Stimulated activated CD4-positive, alpha-beta T cell treated with anti-CD3 and anti-CD28 coated beads, Interleukin-1b, Interleukin-23, amount 100 ng/mL, for 48 hours (primary cell): ENCODE results near the gene WDR89.
"Not testable (repeated sequence)": the region's sequence is repeated elsewhere in the genome, so short reads cannot be mapped to it uniquely, and the experiment has no call there.

Experiments used
- DNase-seq: peaks from one replicate; pipeline ENCODE4 v3.0.0-alpha.2; 2020

WDR89 gene

GRCh38 chr14:63652406-63652805 is 10.7 kb upstream of the WDR89 start:
- DNase-seq = peak; percentile 37

DNA sequence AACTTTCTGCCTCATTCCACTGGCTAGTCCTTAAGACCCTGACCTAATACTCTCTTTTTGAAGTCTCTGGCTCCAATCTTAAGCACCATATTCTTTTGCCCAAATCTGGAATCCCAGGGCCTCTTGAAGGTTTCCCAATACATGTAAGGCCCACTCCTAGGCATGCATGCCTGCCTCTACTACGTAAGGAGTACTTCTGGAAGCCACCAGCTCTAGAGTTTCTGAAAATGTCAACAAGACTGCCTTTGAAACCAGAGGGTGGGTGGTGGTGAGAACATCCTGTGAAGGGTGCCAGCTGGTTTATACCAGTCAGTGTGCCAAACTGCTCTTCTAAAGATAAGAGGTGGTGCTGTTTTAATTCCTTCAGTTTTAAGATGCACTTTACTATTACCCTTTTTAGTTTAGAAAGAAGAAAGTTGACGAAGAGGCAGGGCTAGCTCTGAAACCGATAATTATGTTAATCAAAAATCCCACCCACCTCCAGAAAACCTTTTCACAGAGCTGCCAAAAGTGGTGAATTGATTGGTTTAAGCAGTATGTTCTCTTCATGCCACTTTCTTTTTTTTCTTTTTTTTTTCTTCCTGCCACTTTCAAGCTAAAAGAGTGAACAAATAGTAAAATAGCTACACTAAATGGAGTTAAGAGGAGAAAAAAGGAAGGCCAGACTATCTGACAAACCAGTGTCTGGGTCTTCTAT is 8.7 kb upstream of the WDR89 start:
- peak; percentile 38 for DNase-seq

GRCh38 chr14:63647696-63648410 is 6.2 kb upstream of the WDR89 start:
- peak; percentile 16 for DNase-seq

DNA sequence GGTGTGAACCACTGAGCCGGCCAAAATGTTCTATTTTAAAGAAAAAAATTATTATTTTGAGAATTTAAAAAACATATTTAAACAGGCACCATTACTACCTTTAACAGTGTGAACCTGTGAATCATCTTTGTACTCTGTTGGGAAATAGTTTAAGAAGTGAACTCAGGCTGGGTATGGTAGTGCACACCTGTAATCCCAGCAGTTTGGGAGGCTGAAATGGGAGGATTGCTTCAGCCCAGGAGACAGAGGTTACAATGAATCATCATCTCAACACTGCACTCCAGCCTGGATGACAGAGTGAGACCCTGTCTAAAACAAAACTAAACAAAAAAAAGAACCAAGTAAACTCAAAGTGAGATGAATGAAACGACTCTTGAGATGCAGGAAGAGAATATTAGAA is 3.1 kb upstream of the WDR89 start:
- DNase-seq = no peak

DNA sequence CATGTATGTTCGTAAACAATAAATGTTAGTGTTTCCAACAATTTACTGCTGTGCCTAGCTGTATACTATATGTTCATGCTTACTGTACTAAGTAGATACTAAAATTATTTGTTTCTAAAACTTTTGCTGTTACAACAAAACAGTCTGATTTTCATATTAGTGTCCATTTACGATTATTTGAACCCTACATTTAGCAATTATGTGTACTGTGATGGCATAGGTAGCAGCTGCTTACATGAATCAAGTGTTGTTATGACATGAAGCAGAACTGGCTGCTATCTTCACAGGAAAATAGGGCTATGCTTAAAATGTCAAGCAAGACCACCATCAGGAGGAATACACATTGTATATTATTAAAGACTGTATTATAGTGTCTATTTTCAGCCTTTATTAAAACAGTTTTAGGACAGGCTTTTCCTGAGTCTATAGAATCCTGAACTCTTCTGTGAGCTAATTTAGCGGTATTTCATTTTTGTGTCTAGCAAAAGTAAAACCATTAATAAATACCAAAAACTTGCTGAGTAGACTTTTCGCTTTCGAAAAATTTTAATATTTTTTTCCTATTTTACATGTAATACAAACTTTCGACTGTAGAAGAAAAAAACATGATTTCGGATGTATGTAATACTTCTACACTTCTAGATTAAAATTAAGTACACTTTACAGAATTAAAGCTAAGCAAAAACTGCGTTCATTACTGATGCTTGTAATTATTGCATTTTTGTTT is 1.1 kb upstream of the WDR89 start:
- DNase-seq = no peak

DNA sequence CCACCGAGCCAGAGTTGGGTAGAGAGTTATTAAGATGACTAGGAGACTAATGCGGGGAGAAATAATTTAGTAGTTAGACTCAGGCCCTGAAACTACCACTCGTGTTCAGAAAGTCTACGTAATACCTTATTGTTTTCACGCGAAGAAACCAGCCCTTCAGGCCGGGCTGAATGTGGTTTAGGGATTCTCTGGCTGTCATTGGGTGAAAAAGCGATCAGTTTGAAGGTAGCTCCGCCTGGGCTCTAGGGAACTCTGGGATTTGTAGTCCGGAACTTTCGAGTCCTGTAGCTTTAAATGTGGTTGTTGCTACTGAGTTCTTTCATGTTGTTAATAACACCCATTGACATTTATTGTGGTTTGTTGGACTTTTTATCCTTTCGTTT is 549 bp upstream of the WDR89 start:
- DNase-seq = peak; percentile 81

GRCh38 chr14:63638493-63638892 is 3.2 kb downstream of the WDR89 start:
- DNase-seq = no peak

- not testable (repeated sequence) for DNase-seq
These were observed 5.5 kb downstream of the WDR89 start for GRCh38 chr14:63636094-63636635.

- no peak for DNase-seq
These were observed 7.9 kb downstream of the WDR89 start for GRCh38 chr14:63633801-63634200.

- no peak for DNase-seq
These were observed 8.6 kb downstream of the WDR89 start for GRCh38 chr14:63632932-63633514.

GRCh38 chr14:63624701-63625100 is 17.0 kb downstream of the WDR89 start:
- DNase-seq = no peak

- no peak for DNase-seq
These were observed 17.5 kb downstream of the WDR89 start for GRCh38 chr14:63624203-63624602.

- DNase-seq = not testable (repeated sequence)
These were observed 19.7 kb downstream of the WDR89 start for GRCh38 chr14:63621975-63622374.

- DNase-seq = no peak
These were observed 25.7 kb downstream of the WDR89 start for GRCh38 chr14:63616015-63616414.

DNA sequence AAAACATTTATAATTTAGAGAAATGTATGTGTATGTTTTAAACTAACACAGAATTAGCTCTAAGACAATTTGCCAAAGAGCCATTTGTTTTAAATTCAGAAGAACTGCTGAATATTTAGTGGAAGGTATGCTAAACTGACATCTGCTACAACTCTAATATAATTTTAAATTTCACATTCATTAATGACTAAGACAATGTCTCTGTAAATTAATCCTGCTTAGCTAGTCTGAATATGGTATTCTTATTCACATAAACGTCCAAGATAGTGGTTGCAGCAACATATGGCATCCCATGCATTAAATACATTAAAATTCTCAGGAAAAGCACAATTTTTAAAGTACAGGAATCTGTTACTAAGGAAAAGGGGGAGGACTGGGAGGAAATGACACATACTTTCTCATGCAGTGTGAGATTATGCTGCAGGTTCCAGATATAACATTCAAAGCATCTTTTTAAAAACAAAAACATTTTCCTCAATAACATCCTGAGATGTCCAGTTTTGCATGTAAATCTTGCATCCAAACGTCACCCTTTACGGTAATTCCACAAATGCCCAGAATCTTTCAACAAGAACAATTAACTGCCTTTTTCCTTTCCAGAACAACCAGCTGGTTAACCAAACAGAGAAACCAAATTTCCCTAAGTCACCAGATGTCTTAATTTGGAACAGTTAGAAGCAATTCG is 26.9 kb downstream of the WDR89 start:
- no peak for DNase-seq

DNA sequence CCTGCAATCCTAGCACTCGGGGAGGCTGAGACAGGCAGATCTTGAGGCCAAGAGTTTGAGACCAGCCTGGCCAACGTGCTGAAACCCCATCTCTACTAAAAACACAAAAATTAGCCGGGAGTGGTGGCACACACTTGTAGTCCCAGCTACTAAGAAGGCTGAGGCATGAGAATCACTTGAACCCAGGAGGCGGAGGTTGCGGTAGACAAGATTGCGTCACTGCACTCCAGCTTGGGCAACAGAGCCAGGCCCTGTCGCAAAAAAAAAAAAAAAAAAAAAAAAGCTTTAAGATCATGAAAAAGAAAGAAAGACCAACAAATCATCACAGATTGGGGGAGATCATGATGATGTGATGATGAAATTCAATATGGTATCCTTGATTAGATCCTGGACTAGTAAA is 30.6 kb downstream of the WDR89 start:
- DNase-seq = no peak

GRCh38 chr14:63605041-63605532 is 36.6 kb downstream of the WDR89 start:
- no peak for DNase-seq

GRCh38 chr14:63604626-63605025 is 37.0 kb downstream of the WDR89 start:
- DNase-seq = no peak

- DNase-seq = no peak
These were observed 37.9 kb downstream of the WDR89 start for GRCh38 chr14:63603749-63604277.

- no peak for DNase-seq
These were observed 42.9 kb downstream of the WDR89 start for GRCh38 chr14:63598807-63599206.

DNA sequence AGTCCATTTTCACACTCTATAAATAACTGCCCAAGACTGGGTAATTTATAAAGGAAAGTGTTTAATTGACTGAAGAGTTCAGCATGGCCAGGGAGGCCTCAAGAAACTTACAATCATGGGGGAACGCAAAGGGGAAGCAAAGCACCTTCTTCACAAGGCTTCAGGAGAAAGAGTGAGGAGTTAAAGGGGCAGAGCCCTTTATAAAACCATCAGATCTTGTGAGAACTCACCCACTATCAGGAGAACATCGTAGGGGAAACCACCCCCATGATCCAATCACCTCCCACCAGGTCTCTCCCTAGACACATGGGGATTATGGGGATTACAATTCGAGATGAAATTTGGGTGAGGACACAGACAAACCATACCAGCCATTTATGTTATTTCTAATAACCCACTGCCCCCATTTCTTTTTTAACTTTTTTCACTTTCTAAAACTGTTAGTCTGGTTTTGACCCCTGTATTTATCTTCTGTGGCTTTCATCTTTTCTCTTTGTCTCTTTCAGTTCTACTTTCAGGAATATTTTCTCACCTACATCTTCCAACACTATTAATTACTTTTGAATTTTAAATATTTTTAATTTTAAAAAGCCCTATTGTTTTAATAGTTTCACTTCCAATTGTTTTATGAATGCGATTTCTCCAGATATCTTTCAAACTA is 44.5 kb downstream of the WDR89 start:
- no peak for DNase-seq
